HG02642 (cell line): ENCODE results near the gene GRK4.
"Not testable (repeated sequence)": the region's sequence is repeated elsewhere in the genome, so short reads cannot be mapped to it uniquely, and the experiment has no call there.

Experiments used
- ATAC-seq: cut with Tn5 transposase; IDR thresholded peaks from one replicate; pipeline ENCODE4 v1.9.1; 2021; ENCODE audit warnings: mild to moderate bottlenecking; ENCODE audit not compliant: unreplicated experiment, poor library complexity

Gene GRK4

GRCh38 chr4:2940267-2941137, 22.9 kb upstream of the GRK4 start:
- ATAC-seq, result no peak

- no peak for ATAC-seq
Measured at GRCh38 chr4:2941138-2942036, 22.0 kb upstream of the GRK4 start.

- no peak for ATAC-seq
Measured at GRCh38 chr4:2942037-2942531, 21.3 kb upstream of the GRK4 start.

- ATAC-seq, result no peak
Measured at GRCh38 chr4:2942532-2943363, 20.6 kb upstream of the GRK4 start.

GRCh38 chr4:2943364-2944090, 19.8 kb upstream of the GRK4 start:
- ATAC-seq, result no peak

- ATAC-seq, result no peak
Measured at GRCh38 chr4:2944091-2944482, 19.3 kb upstream of the GRK4 start.

GRCh38 chr4:2944586-2945526, 18.5 kb upstream of the GRK4 start:
- no peak for ATAC-seq

- not testable (repeated sequence) for ATAC-seq
Measured at GRCh38 chr4:2945619-2946604, 17.5 kb upstream of the GRK4 start.

- no peak for ATAC-seq
Measured at GRCh38 chr4:2946812-2947600, 16.4 kb upstream of the GRK4 start.

GRCh38 chr4:2947926-2948325, 15.4 kb upstream of the GRK4 start:
- no peak for ATAC-seq

- ATAC-seq, result no peak
Measured at GRCh38 chr4:2948895-2949781, 14.2 kb upstream of the GRK4 start.

- ATAC-seq, result no peak
Measured at GRCh38 chr4:2949782-2950125, 13.6 kb upstream of the GRK4 start.

- no peak for ATAC-seq
Measured at GRCh38 chr4:2950221-2950989, 13.0 kb upstream of the GRK4 start.

GRCh38 chr4:2953496-2953895, 9.9 kb upstream of the GRK4 start:
- ATAC-seq, result no peak
